ENCODE results near the gene PCCB.
"Not testable (repeated sequence)": the region's sequence is repeated elsewhere in the genome, so short reads cannot be mapped to it uniquely, and the experiment has no call there.

Gene PCCB

GRCh38 chr3:136263251-136263650 lies 13.1 kb downstream of the PCCB start:
- no peak overlapping the region for H3K9ac ChIP-seq (ENCODE audit: low read depth, low read length)

GRCh38 chr3:136266468-136267125 lies 16.5 kb downstream of the PCCB start:
- H3K27me3 ChIP-seq (ENCODE audit: control insufficient read depth, insufficient read depth, low read length); H3K9ac ChIP-seq (ENCODE audit: low read depth, low read length); H3K4me1 ChIP-seq (ENCODE audit: control insufficient read depth, insufficient read depth, low read length); H3K4me3 ChIP-seq (ENCODE audit: low read depth, low read length); H3K27ac ChIP-seq (ENCODE audit: low read depth, low read length); H3K9me3 ChIP-seq (ENCODE audit: control insufficient read depth, insufficient read depth, low read length): not testable (repeated sequence)
- peaks cover 32% of the 10 kb centered on the region for H3K36me3 ChIP-seq (ENCODE audit: control insufficient read depth, insufficient read depth, low read length)

More at GRCh38 chr3:136263251-136263650, 13.1 kb downstream of the PCCB start:
- Histone ChIP-seq H3K27ac (ENCODE audit: low read depth, low read length) (no peak overlapping the region), H3K9me3 (ENCODE audit: control insufficient read depth, insufficient read depth, low read length) (no peaks in the 10 kb centered on the region), H3K4me3 (ENCODE audit: low read depth, low read length) (no peak overlapping the region), H3K27me3 (ENCODE audit: control insufficient read depth, insufficient read depth, low read length) (no peaks in the 10 kb centered on the region), H3K4me1 (ENCODE audit: control insufficient read depth, insufficient read depth, low read length) (no peaks in the 10 kb centered on the region), H3K36me3 (ENCODE audit: control insufficient read depth, insufficient read depth, low read length) (peaks cover 61% of the 10 kb centered on the region)

- no peak overlapping the region for H3K27ac ChIP-seq (ENCODE audit: low read depth, low read length)
- H3K27me3 ChIP-seq (ENCODE audit: control insufficient read depth, insufficient read depth, low read length), result no peaks in the 10 kb centered on the region
- H3K9ac ChIP-seq (ENCODE audit: low read depth, low read length), result no peak overlapping the region
Measured at GRCh38 chr3:136267235-136267634, 17.1 kb downstream of the PCCB start.

DNA sequence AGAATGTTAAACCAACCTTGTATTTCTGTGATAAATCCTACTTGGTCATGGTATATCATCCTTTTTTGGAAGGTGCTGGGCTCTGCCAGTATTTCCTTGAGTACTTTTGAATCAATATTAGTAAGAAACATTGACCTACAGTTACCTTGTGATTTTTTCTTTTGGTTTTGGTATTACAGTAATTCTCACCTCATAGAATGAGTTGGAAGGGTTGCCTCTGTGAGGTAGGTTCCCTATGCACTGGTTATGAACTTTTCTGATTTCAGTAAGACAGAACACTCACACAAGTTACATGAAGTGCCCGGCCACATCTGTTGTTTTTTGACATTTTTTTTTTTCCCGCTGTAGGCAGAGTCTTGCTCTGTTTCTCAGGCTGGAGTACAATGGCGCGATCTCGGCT lies 20.0 kb downstream of the PCCB start:
- Histone ChIP-seq H3K4me3 (ENCODE audit: low read depth, low read length) (no peak overlapping the region), H3K9me3 (ENCODE audit: control insufficient read depth, insufficient read depth, low read length) (no peaks in the 10 kb centered on the region), H3K4me1 (ENCODE audit: control insufficient read depth, insufficient read depth, low read length) (no peaks in the 10 kb centered on the region), H3K9ac (ENCODE audit: low read depth, low read length) (no peak overlapping the region), H3K27ac (ENCODE audit: low read depth, low read length) (no peak overlapping the region), H3K36me3 (ENCODE audit: control insufficient read depth, insufficient read depth, low read length) (peaks cover 10% of the 10 kb centered on the region; the same call in 1 of the 2 replicates), H3K27me3 (ENCODE audit: control insufficient read depth, insufficient read depth, low read length) (no peaks in the 10 kb centered on the region)

More at GRCh38 chr3:136267235-136267634, 17.1 kb downstream of the PCCB start:
- no peaks in the 10 kb centered on the region for H3K9me3 ChIP-seq (ENCODE audit: control insufficient read depth, insufficient read depth, low read length)
- H3K36me3 ChIP-seq (ENCODE audit: control insufficient read depth, insufficient read depth, low read length), result peaks cover 25% of the 10 kb centered on the region
- no peaks in the 10 kb centered on the region for H3K4me1 ChIP-seq (ENCODE audit: control insufficient read depth, insufficient read depth, low read length)
- no peak overlapping the region for H3K4me3 ChIP-seq (ENCODE audit: low read depth, low read length)

DNA sequence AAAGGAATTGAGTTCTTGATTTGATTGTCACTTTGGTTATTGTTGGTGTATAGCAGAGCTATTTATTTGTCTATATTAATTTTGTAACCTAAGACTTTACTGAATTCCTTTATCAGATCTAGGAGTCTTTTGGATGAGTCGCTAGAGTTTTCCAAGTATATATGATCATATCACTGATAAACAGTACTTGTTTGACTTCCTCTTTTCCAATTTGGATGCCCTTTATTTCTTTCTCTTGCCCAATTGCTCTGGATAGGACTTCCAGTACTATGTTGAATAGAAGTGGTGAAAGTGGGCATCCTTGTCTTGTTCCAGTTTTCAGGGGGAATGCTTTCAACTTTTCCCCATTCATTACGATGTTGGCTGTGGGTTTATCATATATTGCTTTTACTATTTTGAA lies 21.5 kb downstream of the PCCB start:
- not testable (repeated sequence) for H3K27ac ChIP-seq (ENCODE audit: low read depth, low read length); H3K9me3 ChIP-seq (ENCODE audit: control insufficient read depth, insufficient read depth, low read length); H3K27me3 ChIP-seq (ENCODE audit: control insufficient read depth, insufficient read depth, low read length); H3K4me3 ChIP-seq (ENCODE audit: low read depth, low read length); H3K4me1 ChIP-seq (ENCODE audit: control insufficient read depth, insufficient read depth, low read length); H3K9ac ChIP-seq (ENCODE audit: low read depth, low read length); H3K36me3 ChIP-seq (ENCODE audit: control insufficient read depth, insufficient read depth, low read length)

GRCh38 chr3:136276049-136276755 lies 26.1 kb downstream of the PCCB start:
- H3K36me3 ChIP-seq (ENCODE audit: control insufficient read depth, insufficient read depth, low read length), result no peaks in the 10 kb centered on the region
- peaks cover 3% of the 10 kb centered on the region; the same call in 1 of the 2 replicates for H3K9me3 ChIP-seq (ENCODE audit: control insufficient read depth, insufficient read depth, low read length)

GRCh38 chr3:136277115-136277514 lies 27.0 kb downstream of the PCCB start:
- Histone ChIP-seq H3K9me3 (ENCODE audit: control insufficient read depth, insufficient read depth, low read length) (peaks cover 3% of the 10 kb centered on the region; the same call in 1 of the 2 replicates), H3K36me3 (ENCODE audit: control insufficient read depth, insufficient read depth, low read length) (no peaks in the 10 kb centered on the region), H3K27me3 (ENCODE audit: control insufficient read depth, insufficient read depth, low read length) (no peaks in the 10 kb centered on the region), H3K27ac (ENCODE audit: low read depth, low read length) (peak overlapping the region; percentile 76), H3K4me3 (ENCODE audit: low read depth, low read length) (no peak overlapping the region), H3K9ac (ENCODE audit: low read depth, low read length) (no peak overlapping the region), H3K4me1 (ENCODE audit: control insufficient read depth, insufficient read depth, low read length) (peaks cover 20% of the 10 kb centered on the region)

More at GRCh38 chr3:136276049-136276755, 26.1 kb downstream of the PCCB start:
- Histone ChIP-seq H3K27me3 (ENCODE audit: control insufficient read depth, insufficient read depth, low read length) (no peaks in the 10 kb centered on the region), H3K27ac (ENCODE audit: low read depth, low read length) (no peak overlapping the region), H3K9ac (ENCODE audit: low read depth, low read length) (no peak overlapping the region), H3K4me1 (ENCODE audit: control insufficient read depth, insufficient read depth, low read length) (peaks cover 20% of the 10 kb centered on the region), H3K4me3 (ENCODE audit: low read depth, low read length) (no peak overlapping the region)

DNA sequence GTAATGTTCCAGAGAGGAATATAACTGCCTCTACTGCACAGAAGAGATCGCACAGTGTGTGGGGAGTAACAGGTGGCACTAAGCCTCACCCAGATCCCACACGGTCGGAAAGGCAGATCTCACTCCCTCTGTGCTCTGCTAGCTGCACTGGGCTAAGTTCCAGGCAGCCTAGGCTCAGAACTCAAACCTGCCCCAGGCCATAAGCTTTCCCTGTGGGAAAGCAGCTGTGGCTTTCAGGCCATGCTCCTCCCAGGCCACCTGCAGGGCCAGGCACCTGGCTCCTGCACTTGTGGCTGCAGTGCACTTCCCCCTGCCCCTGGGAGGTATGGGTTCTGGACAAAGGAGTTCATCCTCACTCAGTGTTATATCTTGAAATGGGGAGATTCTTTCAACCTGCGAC lies 27.5 kb downstream of the PCCB start:
- Histone ChIP-seq H3K9ac (ENCODE audit: low read depth, low read length) (0 out of 2 replicates have a peak overlapping the region, but pooled peaks have one; percentile 4), H3K4me3 (ENCODE audit: low read depth, low read length) (no peak overlapping the region), H3K36me3 (ENCODE audit: control insufficient read depth, insufficient read depth, low read length) (no peaks in the 10 kb centered on the region; the same call in 1 of the 2 replicates)

GRCh38 chr3:136279092-136279491 lies 29.0 kb downstream of the PCCB start:
- Histone ChIP-seq H3K27me3 (ENCODE audit: control insufficient read depth, insufficient read depth, low read length) (no peaks in the 10 kb centered on the region), H3K4me3 (ENCODE audit: low read depth, low read length) (no peak overlapping the region), H3K36me3 (ENCODE audit: control insufficient read depth, insufficient read depth, low read length) (peaks cover 5% of the 10 kb centered on the region), H3K9ac (ENCODE audit: low read depth, low read length) (no peak overlapping the region), H3K9me3 (ENCODE audit: control insufficient read depth, insufficient read depth, low read length) (peaks cover 3% of the 10 kb centered on the region; the same call in 1 of the 2 replicates), H3K4me1 (ENCODE audit: control insufficient read depth, insufficient read depth, low read length) (peaks cover 20% of the 10 kb centered on the region), H3K27ac (ENCODE audit: low read depth, low read length) (no peak overlapping the region)

More for the DNA sequence above, 27.5 kb downstream of the PCCB start:
- peak overlapping the region; percentile 76 for H3K27ac ChIP-seq (ENCODE audit: low read depth, low read length)
- H3K9me3 ChIP-seq (ENCODE audit: control insufficient read depth, insufficient read depth, low read length), result peaks cover 3% of the 10 kb centered on the region; the same call in 1 of the 2 replicates
- no peaks in the 10 kb centered on the region for H3K27me3 ChIP-seq (ENCODE audit: control insufficient read depth, insufficient read depth, low read length)
- peaks cover 20% of the 10 kb centered on the region for H3K4me1 ChIP-seq (ENCODE audit: control insufficient read depth, insufficient read depth, low read length)

- no peak overlapping the region for H3K27ac ChIP-seq (ENCODE audit: low read depth, low read length)
- H3K27me3 ChIP-seq (ENCODE audit: control insufficient read depth, insufficient read depth, low read length), result no peaks in the 10 kb centered on the region
- H3K4me3 ChIP-seq (ENCODE audit: low read depth, low read length), result no peak overlapping the region
- peaks cover 3% of the 10 kb centered on the region; the same call in 1 of the 2 replicates for H3K9me3 ChIP-seq (ENCODE audit: control insufficient read depth, insufficient read depth, low read length)
- peaks cover 23% of the 10 kb centered on the region for H3K36me3 ChIP-seq (ENCODE audit: control insufficient read depth, insufficient read depth, low read length)
- peaks cover 20% of the 10 kb centered on the region for H3K4me1 ChIP-seq (ENCODE audit: control insufficient read depth, insufficient read depth, low read length)
- H3K9ac ChIP-seq (ENCODE audit: low read depth, low read length), result no peak overlapping the region
Measured at GRCh38 chr3:136280961-136281360, 30.8 kb downstream of the PCCB start.

DNA sequence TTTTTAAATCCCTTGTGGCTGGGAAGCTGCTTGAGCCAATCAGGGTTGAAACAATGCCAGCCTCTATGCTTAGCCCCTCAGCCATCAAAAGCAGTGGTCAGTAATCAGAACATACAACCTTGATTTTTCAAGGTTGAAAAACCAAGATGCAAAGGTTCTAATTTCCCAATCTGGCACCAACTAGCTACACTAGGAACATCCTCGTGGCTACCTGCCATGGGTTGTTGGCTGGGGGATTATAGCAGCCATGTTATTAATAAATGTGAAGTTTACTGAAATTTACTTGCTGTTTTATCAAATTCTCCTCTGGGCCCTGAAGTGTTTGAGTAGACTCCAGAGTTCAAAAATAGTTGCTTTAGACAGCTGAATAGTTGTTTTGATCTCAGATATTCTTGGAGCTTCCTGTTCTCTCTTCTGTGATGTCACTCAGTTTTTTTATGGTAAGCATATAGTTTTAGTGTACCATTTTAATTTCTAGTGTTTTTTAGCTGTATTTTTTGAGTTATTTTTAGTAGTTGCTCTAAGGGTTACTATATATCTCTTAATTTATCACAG lies 31.9 kb downstream of the PCCB start:
- no peaks in the 10 kb centered on the region for H3K27me3 ChIP-seq (ENCODE audit: control insufficient read depth, insufficient read depth, low read length)
- H3K9ac ChIP-seq (ENCODE audit: low read depth, low read length), result no peak overlapping the region
- H3K27ac ChIP-seq (ENCODE audit: low read depth, low read length), result no peak overlapping the region
- peaks cover 29% of the 10 kb centered on the region for H3K36me3 ChIP-seq (ENCODE audit: control insufficient read depth, insufficient read depth, low read length)
- peaks cover 12% of the 10 kb centered on the region for H3K4me1 ChIP-seq (ENCODE audit: control insufficient read depth, insufficient read depth, low read length)
- no peak overlapping the region for H3K4me3 ChIP-seq (ENCODE audit: low read depth, low read length)
- peaks cover 3% of the 10 kb centered on the region; the same call in 1 of the 2 replicates for H3K9me3 ChIP-seq (ENCODE audit: control insufficient read depth, insufficient read depth, low read length)
